Esophagus muscularis mucosa (tissue), 4 donors: ENCODE measurements around the gene NHLRC1.

Experiments
- CTCF ChIP-seq, 3 experiments: fragments of 200-600 bp in 2 of 3; fragments of 450-650 bp in 1 of 3; sonication (generic) in 2 of 3; IDR thresholded peaks; one replicate each; pipeline ENCODE4 v1.5.1; 2017 to 2019; ENCODE audit warnings: antibody characterized with exemption in 3 of 3, mild to moderate bottlenecking in 2 of 3, moderate library complexity in 1 of 3
- EP300 ChIP-seq: sonication (generic); formaldehyde crosslinking; IDR thresholded peaks from one replicate; pipeline ENCODE4 v1.6.1; 2017; ENCODE audit warnings: antibody characterized with exemption
- POLR2A ChIP-seq: fragments of 450-650 bp; IDR thresholded peaks from one replicate; pipeline ENCODE4 v1.6.1; 2017; ENCODE audit warnings: antibody characterized with exemption, moderate library complexity, mild to moderate bottlenecking, low read depth
- POLR2AphosphoS5 ChIP-seq, 2 donors: sonication (generic); formaldehyde crosslinking; IDR thresholded peaks; one replicate each; pipeline ENCODE4 v1.6.1; 2017; ENCODE audit warnings: antibody characterized with exemption in 2 of 2

GRCh38 chr6:18080544-18080943 is 41.9 kb downstream of the NHLRC1 start:
- TF ChIP-seq CTCF (IDR thresholded peaks at IDR 0.05) (no peak), POLR2A (no peak), POLR2AphosphoS5 (IDR thresholded peaks at IDR 0.05) (no peak), EP300 (no peak)
